Vagina (tissue), 2 donors: ENCODE measurements around the gene STH.

ENCODE experiments used
- CTCF ChIP-seq, 3 experiments: fragments of 450-650 bp in 2 of 3; fragments of 200-600 bp in 1 of 3; sonication (generic) in 1 of 3; IDR thresholded peaks; one replicate each; pipeline ENCODE4 v1.5.1; 2017 to 2019; ENCODE audit warnings: antibody characterized with exemption in 3 of 3, mild to moderate bottlenecking in 2 of 3, moderate library complexity in 2 of 3
- POLR2AphosphoS5 ChIP-seq, 2 donors: sonication (generic); formaldehyde crosslinking; IDR thresholded peaks; one replicate each; pipeline ENCODE4 v1.9.0; 2017; ENCODE audit warnings: antibody characterized with exemption in 2 of 2, mild to moderate bottlenecking in 2 of 2, low read depth in 1 of 2; ENCODE audit not compliant: insufficient read depth in 1 of 2

DNA sequence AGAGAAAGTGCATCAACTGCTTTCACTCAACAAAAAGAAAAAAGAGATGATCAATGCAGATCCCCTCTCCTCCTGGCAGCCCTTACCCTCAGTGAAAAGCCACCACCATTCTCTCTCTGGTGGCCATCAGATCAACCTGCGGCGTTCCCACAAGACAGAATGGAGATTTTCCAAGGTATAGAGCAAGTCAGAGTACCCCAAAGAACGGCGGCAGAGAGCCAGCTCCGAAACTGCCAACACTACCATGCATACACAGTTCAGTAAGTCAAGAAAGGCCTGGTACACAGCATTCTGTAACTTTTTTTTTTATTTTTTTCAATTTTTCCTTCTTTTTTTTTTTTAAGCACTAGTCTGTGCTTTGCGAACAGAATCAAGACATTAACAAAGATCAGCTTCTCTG, 30.6 kb downstream of the STH start:
- TF ChIP-seq CTCF (IDR thresholded peaks at IDR 0.05) (no peak), POLR2AphosphoS5 (IDR thresholded peaks at IDR 0.05; ENCODE audit: insufficient read depth in 1 of 2, low read depth in 1 of 2) (no peak)
